Brain pericyte (primary cell): ENCODE data around the gene THSD4.
A peak's percentile ranks its signal among the peaks of the same experiment; 100 is the strongest.
"Not testable (repeated sequence)": the region's sequence is repeated elsewhere in the genome, so short reads cannot be mapped to it uniquely, and the experiment has no call there.

Experiments
- DNase-seq: peaks from one replicate; pipeline ENCODE4 v3.0.0-alpha.2; 2012; ENCODE audit warnings: low read depth, low spot score

The THSD4 gene

GRCh38 chr15:71148048-71148447, 32.8 kb downstream of the THSD4 start:
- no peak for DNase-seq

- DNase-seq: peak; percentile 34
Observed at GRCh38 chr15:71149646-71150557, 34.6 kb downstream of the THSD4 start.

DNA sequence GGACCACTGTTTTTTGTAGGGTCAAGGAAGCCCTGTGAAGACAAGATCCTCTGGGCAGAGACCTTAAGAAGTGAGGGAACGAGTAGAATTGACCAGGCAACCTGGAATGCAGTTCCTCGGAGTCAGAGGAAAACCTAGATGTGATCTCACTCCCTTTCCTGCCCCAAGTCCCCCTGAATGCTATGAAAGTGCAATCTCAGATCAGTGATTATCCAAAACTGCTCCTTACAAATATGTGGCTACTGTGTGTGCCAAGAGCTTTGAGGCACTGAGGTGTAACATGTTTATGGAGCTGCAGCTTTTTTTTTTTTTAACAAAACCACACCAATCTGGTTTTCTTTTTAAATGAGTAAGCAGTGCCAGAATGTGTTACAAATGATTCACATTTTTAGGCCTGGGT, 35.8 kb downstream of the THSD4 start:
- DNase-seq: no peak

- no peak for DNase-seq
Observed at GRCh38 chr15:71152542-71152941, 37.3 kb downstream of the THSD4 start.

- DNase-seq: peak; percentile 58
Observed at GRCh38 chr15:71153823-71154524, 38.7 kb downstream of the THSD4 start.

DNA sequence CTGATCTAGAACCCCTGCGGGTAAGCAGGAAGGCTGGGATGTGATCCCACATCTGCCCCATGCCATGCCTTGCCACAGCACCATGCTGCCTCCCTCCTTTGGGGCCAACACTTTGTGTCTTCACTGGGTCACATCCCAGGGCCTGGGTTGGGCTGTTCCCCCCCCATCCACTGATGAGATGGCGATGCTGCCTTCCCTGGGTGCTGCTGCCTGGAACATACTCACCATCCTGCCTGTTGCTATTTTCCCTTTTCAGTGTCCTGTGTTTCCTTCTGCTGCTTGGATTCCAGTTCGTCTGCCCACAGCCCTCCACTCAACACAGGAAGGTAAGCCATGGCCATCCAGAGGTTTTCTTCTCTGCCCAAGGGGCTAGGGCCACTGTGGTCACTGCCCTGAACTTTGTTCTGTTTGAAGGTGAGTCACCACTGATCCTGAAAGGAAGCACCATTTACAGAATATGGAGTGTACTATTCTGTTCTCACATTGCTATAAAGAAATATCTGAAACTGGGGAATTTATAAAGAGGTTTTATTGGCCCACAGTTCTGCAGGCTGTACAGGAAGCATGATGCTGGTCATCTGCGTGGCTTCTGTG, 39.4 kb downstream of the THSD4 start:
- no peak for DNase-seq

GRCh38 chr15:71155534-71155933, 40.3 kb downstream of the THSD4 start:
- DNase-seq: no peak

DNA sequence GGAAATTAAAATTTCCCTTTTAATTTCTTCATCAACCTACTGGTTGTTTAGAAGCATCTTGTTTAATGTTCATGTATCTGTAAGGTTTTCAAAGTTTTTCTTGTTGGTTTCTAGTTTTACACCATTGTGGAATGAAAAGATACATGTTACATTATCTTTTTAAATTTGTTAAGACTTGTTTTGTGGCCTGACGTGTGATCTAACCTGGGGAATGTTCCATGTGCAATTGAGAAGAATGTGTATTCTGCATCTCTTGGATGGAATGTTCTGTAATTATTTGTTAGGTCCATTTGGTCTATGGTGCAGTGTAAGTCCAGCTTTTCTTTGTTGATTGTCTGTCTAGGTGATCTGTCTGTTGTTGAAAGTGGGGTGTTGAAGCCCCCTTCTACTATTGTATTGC, 45.7 kb downstream of the THSD4 start:
- DNase-seq: no peak

DNA sequence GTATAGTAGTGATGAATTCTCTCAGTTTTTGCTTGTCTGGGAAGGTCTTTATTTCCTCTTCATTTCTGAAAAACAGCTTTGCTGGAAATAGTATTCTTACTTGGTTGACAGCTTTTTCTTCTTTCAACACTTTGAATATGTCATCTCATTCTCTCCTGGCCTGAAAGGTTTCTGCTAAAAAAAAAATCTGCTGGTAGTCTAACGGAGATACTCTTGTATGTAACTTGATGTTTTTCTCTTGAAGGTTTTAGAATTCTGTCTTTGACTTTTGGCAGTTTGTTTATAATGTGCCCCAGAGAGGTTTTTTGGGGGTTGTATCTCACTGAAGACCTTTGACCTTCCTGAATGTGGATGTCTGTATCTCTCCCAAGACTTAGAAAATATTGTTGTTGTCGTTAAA, 47.0 kb downstream of the THSD4 start:
- no peak for DNase-seq

- not testable (repeated sequence) for DNase-seq
Observed at GRCh38 chr15:71164606-71165005, 49.3 kb downstream of the THSD4 start.

DNA sequence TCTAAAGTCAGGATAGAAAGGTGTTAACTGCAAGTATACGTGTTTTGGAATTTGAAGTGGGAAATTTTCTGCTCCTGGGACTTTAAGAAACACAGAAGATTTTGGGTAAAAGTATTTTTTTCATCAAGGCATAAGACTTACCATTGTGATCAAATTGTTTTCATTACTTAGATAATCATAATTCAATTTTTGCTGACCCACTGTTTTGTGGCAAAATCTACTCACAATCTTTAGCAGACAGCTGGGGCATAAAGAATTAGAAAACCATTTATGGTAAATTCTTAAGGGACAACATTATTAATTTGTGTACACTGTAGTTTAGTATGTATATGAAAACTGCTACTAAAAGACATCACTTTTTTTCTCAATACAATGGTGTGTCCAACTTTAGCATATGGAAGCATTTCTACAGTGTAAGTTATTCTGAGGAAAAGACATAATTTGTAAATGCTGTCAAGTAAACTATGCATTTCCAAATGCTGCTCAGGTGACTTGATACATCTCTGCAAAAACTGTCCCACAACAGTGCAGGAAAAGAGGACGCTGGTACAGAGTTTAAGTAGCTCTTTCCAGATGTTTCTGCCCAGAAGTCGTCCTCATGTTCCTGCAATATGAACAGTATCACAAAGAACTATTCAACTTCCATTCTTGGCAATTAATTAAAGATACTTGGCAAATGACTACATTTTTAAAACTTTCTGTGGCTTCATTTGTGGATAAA, 52.3 kb downstream of the THSD4 start:
- no peak for DNase-seq

GRCh38 chr15:71168166-71168834, 53.0 kb downstream of the THSD4 start:
- DNase-seq: no peak

DNA sequence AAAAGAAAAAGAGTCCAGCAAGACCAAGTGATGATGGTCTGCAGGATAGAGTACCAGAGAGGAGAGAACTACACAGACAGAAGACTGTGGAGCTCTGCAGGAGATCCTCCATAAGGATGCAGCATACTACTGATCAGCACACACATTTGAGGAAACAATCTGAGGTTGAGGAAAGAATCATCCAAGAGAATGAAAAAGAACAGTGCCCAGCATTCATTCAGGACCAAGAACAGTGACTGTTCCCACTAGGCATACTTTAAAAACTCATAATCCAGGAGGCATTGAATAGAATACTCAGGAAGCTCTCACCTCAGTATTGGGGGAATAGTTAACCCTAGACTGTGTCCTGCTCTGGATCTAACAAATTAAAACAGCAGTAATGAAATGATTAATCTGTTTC, 54.9 kb downstream of the THSD4 start:
- no peak for DNase-seq

GRCh38 chr15:71171195-71171594, 55.9 kb downstream of the THSD4 start:
- DNase-seq: no peak

DNA sequence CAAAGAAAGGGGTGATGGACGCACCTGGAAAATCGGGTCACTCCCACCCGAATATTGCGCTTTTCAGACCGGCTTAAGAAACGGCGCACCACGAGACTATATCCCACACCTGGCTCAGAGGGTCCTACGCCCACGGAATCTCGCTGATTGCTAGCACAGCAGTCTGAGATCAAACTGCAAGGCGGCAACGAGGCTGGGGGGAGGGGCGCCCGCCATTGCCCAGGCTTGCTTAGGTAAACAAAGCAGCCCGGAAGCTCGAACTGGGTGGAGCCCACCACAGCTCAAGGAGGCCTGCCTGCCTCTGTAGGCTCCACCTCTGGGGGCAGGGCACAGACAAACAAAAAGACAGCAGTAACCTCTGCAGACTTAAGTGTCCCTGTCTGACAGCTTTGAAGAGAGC, 59.1 kb downstream of the THSD4 start:
- DNase-seq: not testable (repeated sequence)

GRCh38 chr15:71180986-71181853, 65.9 kb downstream of the THSD4 start:
- no peak for DNase-seq

- no peak for DNase-seq
Observed at GRCh38 chr15:71182522-71182921, 67.3 kb downstream of the THSD4 start.

GRCh38 chr15:71183063-71183462, 67.8 kb downstream of the THSD4 start:
- DNase-seq: no peak

- DNase-seq: no peak
Observed at GRCh38 chr15:71185706-71186105, 70.4 kb downstream of the THSD4 start.

GRCh38 chr15:71186267-71186666, 71.0 kb downstream of the THSD4 start:
- no peak for DNase-seq
